ENCODE results near the gene YAF2. TPM values are rescaled to one million over a fixed set of nuclear protein-coding genes. Genes with fewer than 3 reads are reported as not detected.

YAF2 gene
- total and polyA plus RNA-seq, 2 experiments from 2014 or later, result 15.3 to 35.5 TPM

- H3K9me3 ChIP-seq (ENCODE audit: low read depth), result no peaks in the 10 kb centered on the region
- WGBS (ENCODE audit: low lambda C conversion rate, missing lambda C conversion rate), result 92% methylated on average over 7 of the region's 7 CpGs
Observed at GRCh38 chr12:42196723-42197603, 41.1 kb downstream of the YAF2 start.

GRCh38 chr12:42192686-42193085 is 45.4 kb downstream of the YAF2 start:
- H3K4me1 ChIP-seq (ENCODE audit: insufficient read depth), result no peaks in the 10 kb centered on the region
- no peaks in the 10 kb centered on the region for H3K27me3 ChIP-seq
- TF ChIP-seq EZH2 (IDR thresholded peaks at IDR 0.05; ENCODE audit: borderline replicate concordance), result no peak
- TF ChIP-seq CTCF (IDR thresholded peaks at IDR 0.05; ENCODE audit: poor library complexity), result no peak
- no peak for TF ChIP-seq EZH2phosphoT487 (IDR thresholded peaks at IDR 0.05; ENCODE audit: low read depth, severe bottlenecking, unreplicated experiment)
- H3K4me2 ChIP-seq, result no peak overlapping the region
- 90% methylated on average over 6 of the region's 6 CpGs for WGBS (ENCODE audit: low lambda C conversion rate, missing lambda C conversion rate)
- H3K9me2 ChIP-seq (replicated peaks; ENCODE audit: insufficient read depth), result no peaks in the 10 kb centered on the region
- H4K20me1 ChIP-seq (ENCODE audit: insufficient read depth, poor library complexity, severe bottlenecking), result no peaks in the 10 kb centered on the region
- no peaks in the 10 kb centered on the region for H3K36me3 ChIP-seq (replicated peaks; ENCODE audit: insufficient read depth, low read depth)
- H3K79me2 ChIP-seq, result no peaks in the 10 kb centered on the region
- no peak overlapping the region for H3K4me3 ChIP-seq
- DNase-seq (ENCODE audit: low spot score), result no peak
- H2AFZ ChIP-seq, result no peak overlapping the region
- H3K9me3 ChIP-seq (ENCODE audit: low read depth), result no peaks in the 10 kb centered on the region
- no peak overlapping the region for H3K27ac ChIP-seq

More at GRCh38 chr12:42196723-42197603, 41.1 kb downstream of the YAF2 start:
- no peak overlapping the region for H3K27ac ChIP-seq
- no peak overlapping the region for H3K4me2 ChIP-seq
- H3K27me3 ChIP-seq, result no peaks in the 10 kb centered on the region
- no peak for DNase-seq (ENCODE audit: low spot score)
- no peaks in the 10 kb centered on the region for H4K20me1 ChIP-seq (ENCODE audit: insufficient read depth, poor library complexity, severe bottlenecking)
- H3K9me2 ChIP-seq (replicated peaks; ENCODE audit: insufficient read depth), result no peaks in the 10 kb centered on the region
- H3K79me2 ChIP-seq, result peaks cover 3% of the 10 kb centered on the region
- H3K4me3 ChIP-seq, result no peak overlapping the region
- no peak overlapping the region for H2AFZ ChIP-seq
- no peaks in the 10 kb centered on the region for H3K36me3 ChIP-seq (replicated peaks; ENCODE audit: insufficient read depth, low read depth)
- no peaks in the 10 kb centered on the region for H3K4me1 ChIP-seq (ENCODE audit: insufficient read depth)
- no peak for TF ChIP-seq EZH2 (IDR thresholded peaks at IDR 0.05; ENCODE audit: borderline replicate concordance)
- no peak for TF ChIP-seq CTCF (IDR thresholded peaks at IDR 0.05; ENCODE audit: poor library complexity)
- TF ChIP-seq EZH2phosphoT487 (IDR thresholded peaks at IDR 0.05; ENCODE audit: low read depth, severe bottlenecking, unreplicated experiment), result no peak

- TF ChIP-seq CTCF (IDR thresholded peaks at IDR 0.05; ENCODE audit: poor library complexity) (no peak), EZH2 (IDR thresholded peaks at IDR 0.05; ENCODE audit: borderline replicate concordance) (no peak), EZH2phosphoT487 (IDR thresholded peaks at IDR 0.05; ENCODE audit: low read depth, severe bottlenecking, unreplicated experiment) (no peak)
- H3K9me2 ChIP-seq (replicated peaks; ENCODE audit: insufficient read depth), result no peaks in the 10 kb centered on the region
- no peaks in the 10 kb centered on the region for H3K36me3 ChIP-seq (replicated peaks; ENCODE audit: insufficient read depth, low read depth)
- no peaks in the 10 kb centered on the region for H4K20me1 ChIP-seq (ENCODE audit: insufficient read depth, poor library complexity, severe bottlenecking)
- no peaks in the 10 kb centered on the region for H3K9me3 ChIP-seq (ENCODE audit: low read depth)
- no peak overlapping the region for H3K27ac ChIP-seq
- 100% methylated on average over 1 of the region's 1 CpG for WGBS (ENCODE audit: low lambda C conversion rate, missing lambda C conversion rate)
- H2AFZ ChIP-seq, result no peak overlapping the region
- no peak overlapping the region for H3K4me3 ChIP-seq
- H3K4me2 ChIP-seq, result no peak overlapping the region
- no peaks in the 10 kb centered on the region for H3K4me1 ChIP-seq (ENCODE audit: insufficient read depth)
- H3K27me3 ChIP-seq, result no peaks in the 10 kb centered on the region
- no peak for DNase-seq (ENCODE audit: low spot score)
- no peaks in the 10 kb centered on the region for H3K79me2 ChIP-seq
Observed at GRCh38 chr12:42192258-42192657, 45.8 kb downstream of the YAF2 start.
